GM04504 (cell line): ENCODE results near the gene MSH5.

Source experiments
- DNase-seq: peaks from one replicate; pipeline ENCODE4 v3.0.0-alpha.2; 2012; ENCODE audit warnings: low read depth

MSH5 gene

GRCh38 chr6:31713465-31713864 lies 26.3 kb upstream of the MSH5 start:
- DNase-seq: no peak

GRCh38 chr6:31713991-31714684 lies 25.7 kb upstream of the MSH5 start:
- DNase-seq: no peak

GRCh38 chr6:31715022-31715958 lies 24.5 kb upstream of the MSH5 start, which contains the start of gene LY6G6D:
Gene LY6G6D, plus strand, starts transcription at chr6:31715348. Its CDS starts 8 bp downstream, at chr6:31715356.
- no peak for DNase-seq

GRCh38 chr6:31717499-31718222 lies 22.1 kb upstream of the MSH5 start:
- DNase-seq: no peak

GRCh38 chr6:31718265-31718664 lies 21.5 kb upstream of the MSH5 start:
- no peak for DNase-seq

- DNase-seq: no peak
Measured at GRCh38 chr6:31719001-31719400, 20.8 kb upstream of the MSH5 start.

- DNase-seq: no peak
Measured at GRCh38 chr6:31720196-31720770, 19.5 kb upstream of the MSH5 start.

GRCh38 chr6:31721351-31722020 lies 18.3 kb upstream of the MSH5 start, which contains the start of gene LY6G6C:
Gene LY6G6C, minus strand, starts transcription at chr6:31721746. Its CDS starts 67 bp downstream, at chr6:31721679.
- no peak for DNase-seq

GRCh38 chr6:31722173-31722572 lies 17.6 kb upstream of the MSH5 start:
- DNase-seq: no peak

- no peak for DNase-seq
Measured at GRCh38 chr6:31723245-31723979, 16.4 kb upstream of the MSH5 start, which contains the start of gene MPIG6B. Gene MPIG6B, plus strand, starts transcription at chr6:31723373. Its CDS starts 11 bp downstream, at chr6:31723384.

- DNase-seq: no peak
Measured at GRCh38 chr6:31723980-31724691, 15.7 kb upstream of the MSH5 start.

- DNase-seq: no peak
Measured at GRCh38 chr6:31725502-31726350, 14.1 kb upstream of the MSH5 start.

GRCh38 chr6:31727034-31727716 lies 12.6 kb upstream of the MSH5 start:
- DNase-seq: no peak

- DNase-seq: no peak
Measured at GRCh38 chr6:31727717-31728671, 11.8 kb upstream of the MSH5 start.

- DNase-seq: no peak
Measured at GRCh38 chr6:31728767-31729514, 10.9 kb upstream of the MSH5 start, which contains the start of gene DDAH2. Gene DDAH2, minus strand, starts transcription at chr6:31729299. Its CDS starts 138 bp downstream, at chr6:31729161.

GRCh38 chr6:31729515-31729978 lies 10.3 kb upstream of the MSH5 start:
- DNase-seq: peak; percentile 84
